Measurements from ENCODE around the gene PAQR3.

GRCh38 chr4:78870056-78870455 lies 69.2 kb downstream of the PAQR3 start:
- TF ChIP-seq CTCF (conservative IDR thresholded peaks at IDR 0.05; ENCODE audit: low read depth in 2 of 2) (no peak), REST (IDR thresholded peaks at IDR 0.05; ENCODE audit: unreplicated experiment) (no peak), POLR2AphosphoS5 (IDR thresholded peaks at IDR 0.05; ENCODE audit: low read depth) (no peak), NANOG (IDR thresholded peaks at IDR 0.05; ENCODE audit: borderline replicate concordance) (no peak)

All from GM23338 (cell line).